Immature natural killer cell (primary cell): Measurements from ENCODE around the gene WDFY4. TPM values are rescaled to one million over a fixed set of nuclear protein-coding genes. Genes with fewer than 3 reads are reported as not detected.

ENCODE experiments used
- DNase-seq, 3 donors: peaks; one replicate each; pipeline ENCODE4 v3.0.0; 2022; ENCODE audit warnings: mixed read lengths in 1 of 3
- H3K27ac Mint-ChIP-seq, 6 donors: one replicate each; pipeline ENCODE4 v1.8.0; 2020; ENCODE audit warnings: mixed read lengths in 6 of 6, mild to moderate bottlenecking in 5 of 6, inconsistent platforms in 4 of 6, moderate library complexity in 3 of 6
- H3K27me3 Mint-ChIP-seq, 3 donors: one replicate each; pipeline ENCODE4 v1.8.0; 2020 to 2021; ENCODE audit warnings: low read depth in 3 of 3, mild to moderate bottlenecking in 3 of 3, mixed read lengths in 3 of 3, moderate library complexity in 3 of 3, inconsistent platforms in 1 of 3
- H3K36me3 Mint-ChIP-seq, 3 donors: one replicate each; pipeline ENCODE4 v1.8.0; 2020; ENCODE audit warnings: mixed read lengths in 3 of 3, inconsistent platforms in 2 of 3, mild to moderate bottlenecking in 2 of 3
- H3K4me1 Mint-ChIP-seq, 2 donors: one replicate each; pipeline ENCODE4 v1.8.0; 2020; ENCODE audit warnings: inconsistent platforms in 2 of 2, mild to moderate bottlenecking in 2 of 2, mixed read lengths in 2 of 2, moderate library complexity in 1 of 2
- H3K4me3 Mint-ChIP-seq, 5 donors: one replicate each; pipeline ENCODE4 v1.8.0; 2020; ENCODE audit warnings: mild to moderate bottlenecking in 5 of 5, mixed read lengths in 5 of 5, inconsistent platforms in 3 of 5, moderate library complexity in 3 of 5
- H3K9me3 Mint-ChIP-seq, 6 donors: one replicate each; pipeline ENCODE4 v1.8.0; 2020; ENCODE audit warnings: mild to moderate bottlenecking in 6 of 6, mixed read lengths in 6 of 6, inconsistent platforms in 4 of 6, moderate library complexity in 3 of 6
- polyA plus RNA-seq, 3 donors: library from polyadenylated mRNA; unstranded; fragments of 300-500 nt; fragmentation: Illumina TruSeq; gene quantifications; one replicate each; pipeline ENCODE4 v1.2.3, GENCODE V29; 2021

Gene WDFY4
- polyA plus RNA-seq, 3 donors from 2014 or later: 1.0 to 2.2 TPM; not detected in 1

GRCh38 chr10:48763403-48763965, 78.8 kb downstream of the WDFY4 start:
- Mint-ChIP-seq H3K36me3 (no peaks in the 10 kb centered on the region), H3K27me3 (peaks cover 3 to 10% (median 5%) of the 10 kb centered on the region in 3 donors), H3K9me3 (no peaks in the 10 kb centered on the region), H3K27ac (no peak overlapping the region), H3K4me1 (no peaks in the 10 kb centered on the region), H3K4me3 (no peak overlapping the region)
- DNase-seq: no peak

GRCh38 chr10:48764486-48764885, 79.8 kb downstream of the WDFY4 start:
- no peak for DNase-seq
- H3K4me1 Mint-ChIP-seq: no peaks in the 10 kb centered on the region
- no peak overlapping the region for H3K4me3 Mint-ChIP-seq
- H3K9me3 Mint-ChIP-seq: no peaks in the 10 kb centered on the region
- H3K27ac Mint-ChIP-seq: no peak overlapping the region
- peaks cover 0 to 10% (median 3%) of the 10 kb centered on the region in 3 donors for H3K27me3 Mint-ChIP-seq
- no peaks in the 10 kb centered on the region for H3K36me3 Mint-ChIP-seq

DNA sequence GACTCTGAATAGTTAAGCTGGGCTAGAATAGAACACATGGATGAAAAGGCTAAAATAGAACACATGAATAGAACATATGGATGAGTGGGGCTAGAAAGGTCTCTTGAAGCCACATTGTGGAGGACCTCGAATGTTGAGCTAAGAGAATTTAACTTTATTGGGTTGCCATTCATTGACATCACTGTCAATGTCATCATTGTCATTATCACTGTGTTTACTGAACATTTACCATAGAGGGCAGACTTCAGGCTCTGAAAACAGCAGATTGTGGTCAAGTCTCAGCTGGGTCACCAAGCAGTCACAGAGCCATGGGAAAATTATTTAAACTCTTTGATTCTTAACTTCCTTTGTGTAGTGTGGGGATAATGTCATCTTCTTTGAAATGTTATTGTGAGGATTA, 80.4 kb downstream of the WDFY4 start:
- no peaks in the 10 kb centered on the region for H3K36me3 Mint-ChIP-seq
- H3K27ac Mint-ChIP-seq: no peak overlapping the region
- no peak for DNase-seq
- peaks cover 0 to 9% (median 3%) of the 10 kb centered on the region in 3 donors for H3K27me3 Mint-ChIP-seq
- H3K9me3 Mint-ChIP-seq: no peaks in the 10 kb centered on the region
- no peaks in the 10 kb centered on the region for H3K4me1 Mint-ChIP-seq
- no peak overlapping the region for H3K4me3 Mint-ChIP-seq

GRCh38 chr10:48765527-48765926, 80.9 kb downstream of the WDFY4 start:
- Mint-ChIP-seq H3K27me3 (peaks cover 2 to 8% (median 3%) of the 10 kb centered on the region in 3 donors), H3K4me1 (no peaks in the 10 kb centered on the region), H3K9me3 (no peaks in the 10 kb centered on the region), H3K36me3 (no peaks in the 10 kb centered on the region), H3K4me3 (no peak overlapping the region), H3K27ac (no peak overlapping the region)
- DNase-seq: no peak

DNA sequence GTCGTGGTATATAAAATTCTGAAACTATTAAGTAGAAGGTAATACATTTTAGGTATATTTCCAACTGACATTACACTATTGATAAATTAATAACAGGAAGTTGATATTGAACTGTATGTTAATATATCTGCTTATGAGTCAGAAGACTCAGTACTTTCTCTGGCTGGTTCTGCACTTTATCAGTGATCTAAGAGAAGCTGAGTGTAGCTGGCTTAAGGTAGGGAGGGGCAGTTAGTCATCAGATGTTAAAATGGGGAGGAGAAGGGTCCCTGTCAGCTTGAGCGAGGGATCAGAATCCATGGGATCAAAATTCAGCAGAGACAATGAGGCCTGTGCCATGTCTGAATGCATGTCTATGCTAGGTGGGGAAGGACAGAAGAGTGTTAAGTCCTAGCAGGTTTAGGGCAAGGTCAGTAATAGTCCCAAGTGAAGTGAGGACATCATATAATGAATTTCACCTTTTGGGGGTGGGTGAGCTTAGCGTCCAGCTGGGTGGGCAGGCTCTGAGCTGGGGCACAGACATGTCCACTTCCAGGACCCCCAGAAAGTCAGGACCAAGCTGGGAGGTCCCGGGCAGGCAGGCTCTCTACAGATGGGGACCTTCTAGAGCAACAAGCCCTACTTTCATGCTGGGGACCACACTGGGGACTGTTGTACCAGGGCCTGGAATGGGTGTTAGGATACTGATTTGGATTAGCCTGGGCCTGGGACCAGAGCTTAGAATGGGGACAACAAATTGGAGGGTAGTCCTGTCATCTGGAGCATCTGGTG, 82.9 kb downstream of the WDFY4 start:
- DNase-seq: no peak
- H3K36me3 Mint-ChIP-seq: no peaks in the 10 kb centered on the region
- no peak overlapping the region for H3K4me3 Mint-ChIP-seq
- H3K4me1 Mint-ChIP-seq: no peaks in the 10 kb centered on the region
- H3K27ac Mint-ChIP-seq: no peak overlapping the region
- H3K9me3 Mint-ChIP-seq: no peaks in the 10 kb centered on the region
- peaks cover 0 to 9% (median 2%) of the 10 kb centered on the region in 3 donors for H3K27me3 Mint-ChIP-seq

DNA sequence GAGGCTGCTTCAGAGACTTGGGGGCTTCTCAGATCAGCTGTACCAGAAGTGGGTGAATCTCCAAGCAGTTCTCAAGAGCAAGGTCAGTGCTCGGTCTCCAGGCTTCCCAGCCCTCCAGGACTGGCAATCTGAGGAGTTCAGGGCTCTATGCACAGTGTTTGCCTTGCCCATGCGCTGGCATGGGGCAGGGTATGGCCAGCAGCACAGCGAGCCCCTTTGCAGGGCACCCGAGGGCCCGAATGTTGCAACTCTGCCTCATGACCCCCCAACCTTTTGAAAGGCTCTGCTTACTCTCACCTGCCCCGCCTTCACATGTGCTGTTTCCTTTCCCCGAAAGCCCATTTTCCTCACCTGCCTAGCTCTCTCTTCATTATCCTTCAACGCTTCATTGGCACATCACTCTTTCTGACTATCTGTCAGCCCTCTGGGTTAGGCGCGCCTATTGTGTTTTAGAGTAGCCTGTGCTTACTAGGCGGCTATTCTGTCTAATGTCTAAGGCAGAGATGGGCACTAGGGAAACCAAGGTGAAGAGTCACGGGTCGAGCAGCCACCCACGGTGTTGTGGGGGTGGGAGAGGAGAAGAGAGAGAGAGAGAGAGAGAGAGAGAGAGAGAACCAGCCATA, 83.6 kb downstream of the WDFY4 start:
- Mint-ChIP-seq H3K9me3 (no peaks in the 10 kb centered on the region), H3K27me3 (peaks cover 0 to 9% (median 2%) of the 10 kb centered on the region in 3 donors), H3K27ac (no peak overlapping the region)

GRCh38 chr10:48768926-48769325, 84.3 kb downstream of the WDFY4 start:
- no peak overlapping the region for H3K27ac Mint-ChIP-seq
- peaks cover 0 to 9% (median 2%) of the 10 kb centered on the region in 3 donors for H3K27me3 Mint-ChIP-seq

More for the DNA sequence above, 83.6 kb downstream of the WDFY4 start:
- Mint-ChIP-seq H3K4me1 (no peaks in the 10 kb centered on the region), H3K36me3 (no peaks in the 10 kb centered on the region), H3K4me3 (no peak overlapping the region)
- DNase-seq: no peak

DNA sequence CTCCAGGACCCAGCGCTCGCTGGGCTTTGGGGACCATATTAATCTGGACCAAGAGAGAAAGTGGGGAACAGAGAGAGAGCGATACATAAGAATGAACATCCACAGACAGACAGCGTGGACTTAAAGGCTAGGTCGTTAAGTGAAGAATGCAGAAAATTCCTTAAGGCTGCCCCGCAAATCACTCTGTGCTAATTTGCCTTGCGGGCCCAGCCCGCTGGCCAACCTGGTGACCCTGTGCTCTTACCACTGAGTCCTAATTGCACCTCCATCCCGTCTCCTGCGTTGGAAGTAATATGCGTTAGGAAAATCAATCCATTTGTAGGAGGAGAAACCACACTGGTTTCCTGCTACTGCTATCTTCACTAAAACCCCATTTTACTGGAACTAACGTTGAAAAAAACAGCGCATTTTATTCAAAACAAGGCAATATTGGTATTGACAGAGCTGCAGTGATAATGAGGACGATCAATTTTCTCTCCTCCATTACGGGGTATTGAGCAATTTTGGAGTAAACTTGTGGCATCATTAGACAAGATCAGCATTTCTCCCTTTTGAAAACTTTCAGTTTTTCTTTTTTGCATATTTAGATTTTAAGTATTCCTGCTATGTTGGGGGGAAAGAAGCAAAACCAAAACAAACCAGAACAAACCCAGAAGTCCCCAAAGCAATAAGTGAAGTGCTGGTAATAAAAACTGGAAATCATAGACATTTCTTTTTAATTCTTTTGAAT, 85.2 kb downstream of the WDFY4 start:
- Mint-ChIP-seq H3K27me3 (peaks cover 0 to 11% (median 2%) of the 10 kb centered on the region in 3 donors), H3K36me3 (no peaks in the 10 kb centered on the region), H3K27ac (no peak overlapping the region), H3K4me3 (no peak overlapping the region), H3K4me1 (no peaks in the 10 kb centered on the region), H3K9me3 (no peaks in the 10 kb centered on the region)
- DNase-seq: no peak

More at GRCh38 chr10:48768926-48769325, 84.3 kb downstream of the WDFY4 start:
- H3K4me3 Mint-ChIP-seq: no peak overlapping the region
- H3K4me1 Mint-ChIP-seq: no peaks in the 10 kb centered on the region
- H3K9me3 Mint-ChIP-seq: no peaks in the 10 kb centered on the region
- DNase-seq: no peak
- no peaks in the 10 kb centered on the region for H3K36me3 Mint-ChIP-seq

DNA sequence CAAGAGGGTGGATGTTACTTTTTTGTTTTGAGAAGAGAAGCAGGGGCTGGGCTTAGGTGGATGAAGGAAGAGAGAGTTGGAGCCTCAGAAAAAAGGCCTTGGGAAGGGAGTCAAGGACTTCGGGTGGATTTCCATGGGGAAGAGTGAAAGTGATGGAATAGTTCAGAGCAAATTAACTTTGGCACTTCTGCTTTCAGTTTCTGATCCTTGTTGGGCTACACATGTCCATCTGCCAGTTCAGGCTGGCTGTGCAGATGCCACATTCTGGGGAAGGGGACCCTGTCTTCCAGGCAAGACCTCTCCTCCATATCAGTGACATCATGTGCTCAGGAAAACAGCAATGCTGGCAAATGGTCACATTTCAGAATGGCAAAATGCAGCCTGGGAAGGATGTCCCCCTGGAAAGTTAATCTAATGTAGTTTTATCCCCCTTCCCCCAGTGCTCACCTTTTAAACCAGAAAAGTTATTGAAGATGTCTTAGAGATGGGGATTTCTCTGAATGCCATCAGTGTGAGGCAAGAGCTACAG, 86.0 kb downstream of the WDFY4 start:
- Mint-ChIP-seq H3K4me1 (no peaks in the 10 kb centered on the region), H3K36me3 (no peaks in the 10 kb centered on the region), H3K9me3 (no peaks in the 10 kb centered on the region), H3K4me3 (no peak overlapping the region), H3K27ac (no peak overlapping the region), H3K27me3 (peaks cover 0 to 7% (median 2%) of the 10 kb centered on the region in 3 donors)
- no peak for DNase-seq

DNA sequence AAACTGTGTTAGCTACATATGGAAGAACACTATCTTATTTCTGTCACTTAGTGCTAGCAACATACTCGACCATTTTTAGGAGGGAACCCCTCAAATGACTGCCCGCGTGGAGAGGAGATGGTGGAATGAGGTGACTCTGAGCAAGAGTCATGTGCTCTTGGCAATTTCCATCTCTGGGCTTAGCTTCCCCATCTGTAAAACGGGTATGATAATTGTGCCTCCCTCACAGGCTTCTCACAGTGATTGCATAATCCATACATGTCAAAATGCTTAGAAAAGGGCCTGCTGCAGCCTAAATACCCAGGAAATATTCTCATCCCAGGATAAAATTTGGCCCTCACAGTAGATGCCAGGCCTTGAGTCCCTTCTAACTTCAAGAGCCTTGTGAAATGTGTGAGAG, 86.6 kb downstream of the WDFY4 start:
- DNase-seq: no peak
- Mint-ChIP-seq H3K36me3 (no peaks in the 10 kb centered on the region), H3K9me3 (no peaks in the 10 kb centered on the region), H3K27ac (no peak overlapping the region), H3K27me3 (peaks cover 0 to 7% (median 2%) of the 10 kb centered on the region in 3 donors), H3K4me1 (no peaks in the 10 kb centered on the region), H3K4me3 (no peak overlapping the region)

GRCh38 chr10:48772059-48772458, 87.4 kb downstream of the WDFY4 start:
- Mint-ChIP-seq H3K27ac (no peak overlapping the region), H3K4me3 (no peak overlapping the region), H3K27me3 (peaks cover 0 to 7% (median 2%) of the 10 kb centered on the region in 3 donors), H3K9me3 (no peaks in the 10 kb centered on the region), H3K36me3 (no peaks in the 10 kb centered on the region), H3K4me1 (no peaks in the 10 kb centered on the region)
- DNase-seq: no peak

DNA sequence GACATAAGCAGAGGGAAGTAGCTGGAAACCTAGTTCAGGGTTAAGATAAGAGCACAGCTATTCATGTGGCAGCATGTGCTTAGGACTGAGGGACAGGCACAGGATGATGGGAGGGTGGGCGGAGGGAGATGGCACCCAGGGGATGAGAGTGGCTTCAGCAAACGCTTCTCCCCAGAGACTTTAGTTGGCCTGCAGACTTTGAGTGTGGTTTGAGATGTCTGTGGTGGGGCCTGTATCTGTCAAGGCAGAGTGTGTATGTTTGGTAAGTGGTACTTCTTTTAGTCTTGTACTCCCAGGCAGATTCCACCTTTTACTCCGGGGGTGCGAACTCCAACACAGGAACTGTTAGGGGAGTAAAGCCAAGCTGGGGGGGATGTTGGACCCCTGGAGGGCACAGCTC, 88.9 kb downstream of the WDFY4 start:
- Mint-ChIP-seq H3K27me3 (peaks cover 0 to 7% (median 2%) of the 10 kb centered on the region in 3 donors), H3K9me3 (no peaks in the 10 kb centered on the region), H3K4me1 (no peaks in the 10 kb centered on the region), H3K4me3 (no peak overlapping the region), H3K36me3 (no peaks in the 10 kb centered on the region), H3K27ac (no peak overlapping the region)
- no peak for DNase-seq

- Mint-ChIP-seq H3K4me1 (no peaks in the 10 kb centered on the region), H3K27ac (no peak overlapping the region), H3K4me3 (no peak overlapping the region), H3K27me3 (peaks cover 0 to 7% (median 2%) of the 10 kb centered on the region in 3 donors), H3K36me3 (no peaks in the 10 kb centered on the region), H3K9me3 (no peaks in the 10 kb centered on the region)
- no peak for DNase-seq
Observed at GRCh38 chr10:48774416-48775205, 89.9 kb downstream of the WDFY4 start.
